K562 (cell line): ENCODE data around the gene TRMT44. TPM values are rescaled to one million over a fixed set of nuclear protein-coding genes. Genes with fewer than 3 reads are reported as not detected.
A peak's percentile ranks its signal among the peaks of the same experiment; 100 is the strongest.

Experiments
- ETV1 ChIP-seq: fragments of 450-650 bp; conservative IDR thresholded peaks from 2 replicates; pipeline ENCODE4 v1.6.1; 2016; ENCODE audit warnings: missing genetic modification characterization, control low read depth, low read depth, missing compliant biosample characterization
- FIP1L1 ChIP-seq: fragments of 200-400 bp; formaldehyde crosslinking; IDR thresholded peaks from 2 replicates; pipeline ENCODE4 v1.6.1; 2018; ENCODE audit warnings: mild to moderate bottlenecking, low read depth, low read length; ENCODE audit not compliant: poor library complexity, severe bottlenecking
- FOXJ2 ChIP-seq: fragments of 200-800 bp; sonication (Bioruptor generic); IDR thresholded peaks from 2 replicates; pipeline ENCODE4 v1.6.1; 2016; ENCODE audit warnings: missing genetic modification characterization, missing compliant biosample characterization
- FOXK1 ChIP-seq: sonication (generic); formaldehyde crosslinking; IDR thresholded peaks from 2 replicates; pipeline ENCODE4 v1.8.0; 2022; ENCODE audit warnings: missing genetic modification reagents, mild to moderate bottlenecking, borderline replicate concordance
- GABPB1 ChIP-seq: sonication (generic); formaldehyde crosslinking; IDR thresholded peaks from 2 replicates; pipeline ENCODE4 v1.8.0; 2022; ENCODE audit warnings: mild to moderate bottlenecking, missing genetic modification reagents
- HEY1 ChIP-seq: fragments of 250-450 bp; sonication (Bioruptor Pico); IDR thresholded peaks from 2 replicates; pipeline ENCODE4 v1.5.0; 2020; ENCODE audit warnings: mild to moderate bottlenecking, moderate library complexity, borderline replicate concordance
- JUND ChIP-seq, 2 experiments: IDR thresholded peaks; 2 replicates in 1 of 2; 3 replicates in 1 of 2; pipeline ENCODE4 v1.6.1; 2011; ENCODE audit warnings: borderline replicate concordance in 2 of 2, low read depth in 2 of 2, low read length in 2 of 2, improper control_type of control experiment in 1 of 2, missing biosample characterization in 1 of 2, missing genetic modification characterization in 1 of 2, missing genetic modification reagents in 1 of 2
- KAT2B ChIP-seq: IDR thresholded peaks from one replicate; pipeline ENCODE4 v1.6.1; 2012; ENCODE audit warnings: low read depth, mild to moderate bottlenecking, control low read depth, inconsistent platforms, low read length, moderate library complexity
- NCOR1 ChIP-seq: fragments of 450-650 bp; IDR thresholded peaks from 2 replicates; pipeline ENCODE4 v1.6.1; 2016; ENCODE audit warnings: mild to moderate bottlenecking, moderate library complexity
- NFIC ChIP-seq: fragments of 450-650 bp; IDR thresholded peaks from 2 replicates; pipeline ENCODE4 v1.6.1; 2017; ENCODE audit warnings: mild to moderate bottlenecking, inconsistent platforms
- NFYB ChIP-seq: IDR thresholded peaks from 2 replicates; pipeline ENCODE4 v1.6.1; 2011; ENCODE audit warnings: mild to moderate bottlenecking, moderate library complexity; ENCODE audit not compliant: insufficient read length; ENCODE audit errors: extremely low read depth
- POLR2B ChIP-seq: fragments of 450-650 bp; IDR thresholded peaks from 2 replicates; pipeline ENCODE4 v1.6.1; 2018; ENCODE audit warnings: low read depth; ENCODE audit not compliant: partially characterized antibody
- PRPF4 ChIP-seq: fragments of 200-400 bp; formaldehyde crosslinking; IDR thresholded peaks from one replicate; pipeline ENCODE4 v1.6.1; 2017; ENCODE audit warnings: low read length, low read depth, mild to moderate bottlenecking; ENCODE audit not compliant: insufficient read depth, poor library complexity, severe bottlenecking
- TRIM28 ChIP-seq: fragments of 450-650 bp; IDR thresholded peaks from 2 replicates; pipeline ENCODE4 v1.6.1; 2017
- ZNF507 ChIP-seq: conservative IDR thresholded peaks from 2 replicates; pipeline ENCODE4 v1.6.1; 2017; ENCODE audit warnings: missing genetic modification characterization, missing compliant biosample characterization
- polyA plus RNA-seq, 8 experiments: library from polyadenylated mRNA; depleted of rRNA in 4 of 8; stranded (reverse) in 5 of 8; unstranded in 3 of 8; fragments of >200 nt; fragmentation: Nextera tagmentation in 2 of 8; fragmentation: Illumina TruSeq in 1 of 8; extraction: Ambion mirVana in 2 of 8; extraction: Trizol in 1 of 8; gene quantifications; 2 replicates each; pipeline versions ENCODE4 v1.2.1 to v1.2.3, GENCODE V29; 2011 to 2014; ENCODE audit warnings: inconsistent platforms in 1 of 8, missing spikeins in 1 of 8
- total RNA-seq, 7 experiments: library from RNA; depleted of rRNA in 6 of 7; stranded (reverse); fragments of >200 nt in 6 of 7; fragmentation: Illumina TruSeq in 2 of 7; extraction: Trizol in 2 of 7; gene quantifications; 2 replicates each; pipeline versions ENCODE4 v1.2.1 to v1.2.3, GENCODE V29; 2011 to 2021; ENCODE audit warnings: low replicate concordance in 1 of 7
- TF ChIP-seq, protein P1 (sequence below): fragments of 250-450 bp; sonication (Bioruptor Pico); IDR thresholded peaks from 2 replicates; pipeline ENCODE4 v1.4.0; 2020; ENCODE audit warnings: mild to moderate bottlenecking, moderate library complexity
- TF ChIP-seq, protein P2 (sequence below), 2 experiments: fragments of 450-650 bp; IDR thresholded peaks; 2 replicates each; pipeline ENCODE4 v1.6.1; 2016; ENCODE audit warnings: mild to moderate bottlenecking in 2 of 2, borderline replicate concordance in 1 of 2, low read depth in 1 of 2, moderate library complexity in 1 of 2

Gene TRMT44
- total and polyA plus RNA-seq, 9 of the 15 experiments (the other 6 are each of a cell fraction or from before 2014, with no cell fraction given): 1.2 to 18.6 (median 10.0) TPM

DNA sequence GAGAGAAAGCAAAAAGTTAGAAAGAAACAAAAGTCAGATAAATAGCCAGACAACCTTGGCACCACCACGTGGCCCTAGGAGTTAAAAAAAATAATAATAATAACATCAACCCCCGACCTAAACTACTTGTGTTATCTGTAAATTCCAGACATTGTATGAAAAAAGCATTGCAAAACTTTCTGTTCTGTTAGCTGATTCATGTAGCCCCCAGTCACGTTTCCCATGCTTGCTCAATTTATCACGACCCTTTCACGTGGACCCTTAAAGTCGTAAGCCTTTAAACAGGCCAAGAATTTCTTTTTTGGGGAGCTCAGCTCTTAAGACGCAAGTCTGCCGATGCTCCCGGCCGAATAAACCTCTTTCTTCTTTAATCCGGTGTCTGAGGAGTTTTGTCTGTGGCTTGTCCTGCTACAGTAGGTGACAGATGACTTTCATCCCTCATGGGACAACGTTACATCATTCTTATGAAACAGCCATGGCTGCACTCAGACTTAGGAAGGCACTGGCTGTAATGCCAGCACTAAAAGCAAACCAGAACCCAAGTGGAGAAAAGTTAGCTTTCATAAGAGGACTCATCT, 574 bp upstream of the TRMT44 start (continued):
- TF ChIP-seq NFYB (no peak), TRIM28 (peak; percentile 85), FIP1L1 (no peak), FOXK1 (peak; percentile 21; the same call in 1 of the 2 replicates), PRPF4 (no peak), FOXJ2 (no peak), POLR2B (no peak), NFIC (no peak), HEY1 (no peak), ZNF507 (tag) (no peak), ETV1 (no peak), NCOR1 (peak; percentile 15; the same call in 1 of the 2 replicates), JUND (IDR thresholded peaks at IDR 0.05; ENCODE audit: borderline replicate concordance, low read depth, low read length) (no peak), JUND (tag; IDR thresholded peaks at IDR 0.05; ENCODE audit: borderline replicate concordance, low read depth, low read length) (peak; percentile 35; the same call in 1 of the 3 replicates), GABPB1 (CRISPR knock-in tag) (no peak), KAT2B (no peak)
- TF ChIP-seq, protein P1, sequence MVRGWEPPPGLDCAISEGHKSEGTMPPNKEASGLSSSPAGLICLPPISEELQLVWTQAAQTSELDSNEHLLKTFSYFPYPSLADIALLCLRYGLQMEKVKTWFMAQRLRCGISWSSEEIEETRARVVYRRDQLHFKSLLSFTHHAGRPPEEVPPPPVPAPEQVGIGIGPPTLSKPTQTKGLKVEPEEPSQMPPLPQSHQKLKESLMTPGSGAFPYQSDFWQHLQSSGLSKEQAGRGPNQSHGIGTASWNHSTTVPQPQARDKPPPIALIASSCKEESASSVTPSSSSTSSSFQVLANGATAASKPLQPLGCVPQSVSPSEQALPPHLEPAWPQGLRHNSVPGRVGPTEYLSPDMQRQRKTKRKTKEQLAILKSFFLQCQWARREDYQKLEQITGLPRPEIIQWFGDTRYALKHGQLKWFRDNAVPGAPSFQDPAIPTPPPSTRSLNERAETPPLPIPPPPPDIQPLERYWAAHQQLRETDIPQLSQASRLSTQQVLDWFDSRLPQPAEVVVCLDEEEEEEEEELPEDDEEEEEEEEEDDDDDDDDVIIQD (CRISPR knock-in tag): no peak
- TF ChIP-seq, protein P2, sequence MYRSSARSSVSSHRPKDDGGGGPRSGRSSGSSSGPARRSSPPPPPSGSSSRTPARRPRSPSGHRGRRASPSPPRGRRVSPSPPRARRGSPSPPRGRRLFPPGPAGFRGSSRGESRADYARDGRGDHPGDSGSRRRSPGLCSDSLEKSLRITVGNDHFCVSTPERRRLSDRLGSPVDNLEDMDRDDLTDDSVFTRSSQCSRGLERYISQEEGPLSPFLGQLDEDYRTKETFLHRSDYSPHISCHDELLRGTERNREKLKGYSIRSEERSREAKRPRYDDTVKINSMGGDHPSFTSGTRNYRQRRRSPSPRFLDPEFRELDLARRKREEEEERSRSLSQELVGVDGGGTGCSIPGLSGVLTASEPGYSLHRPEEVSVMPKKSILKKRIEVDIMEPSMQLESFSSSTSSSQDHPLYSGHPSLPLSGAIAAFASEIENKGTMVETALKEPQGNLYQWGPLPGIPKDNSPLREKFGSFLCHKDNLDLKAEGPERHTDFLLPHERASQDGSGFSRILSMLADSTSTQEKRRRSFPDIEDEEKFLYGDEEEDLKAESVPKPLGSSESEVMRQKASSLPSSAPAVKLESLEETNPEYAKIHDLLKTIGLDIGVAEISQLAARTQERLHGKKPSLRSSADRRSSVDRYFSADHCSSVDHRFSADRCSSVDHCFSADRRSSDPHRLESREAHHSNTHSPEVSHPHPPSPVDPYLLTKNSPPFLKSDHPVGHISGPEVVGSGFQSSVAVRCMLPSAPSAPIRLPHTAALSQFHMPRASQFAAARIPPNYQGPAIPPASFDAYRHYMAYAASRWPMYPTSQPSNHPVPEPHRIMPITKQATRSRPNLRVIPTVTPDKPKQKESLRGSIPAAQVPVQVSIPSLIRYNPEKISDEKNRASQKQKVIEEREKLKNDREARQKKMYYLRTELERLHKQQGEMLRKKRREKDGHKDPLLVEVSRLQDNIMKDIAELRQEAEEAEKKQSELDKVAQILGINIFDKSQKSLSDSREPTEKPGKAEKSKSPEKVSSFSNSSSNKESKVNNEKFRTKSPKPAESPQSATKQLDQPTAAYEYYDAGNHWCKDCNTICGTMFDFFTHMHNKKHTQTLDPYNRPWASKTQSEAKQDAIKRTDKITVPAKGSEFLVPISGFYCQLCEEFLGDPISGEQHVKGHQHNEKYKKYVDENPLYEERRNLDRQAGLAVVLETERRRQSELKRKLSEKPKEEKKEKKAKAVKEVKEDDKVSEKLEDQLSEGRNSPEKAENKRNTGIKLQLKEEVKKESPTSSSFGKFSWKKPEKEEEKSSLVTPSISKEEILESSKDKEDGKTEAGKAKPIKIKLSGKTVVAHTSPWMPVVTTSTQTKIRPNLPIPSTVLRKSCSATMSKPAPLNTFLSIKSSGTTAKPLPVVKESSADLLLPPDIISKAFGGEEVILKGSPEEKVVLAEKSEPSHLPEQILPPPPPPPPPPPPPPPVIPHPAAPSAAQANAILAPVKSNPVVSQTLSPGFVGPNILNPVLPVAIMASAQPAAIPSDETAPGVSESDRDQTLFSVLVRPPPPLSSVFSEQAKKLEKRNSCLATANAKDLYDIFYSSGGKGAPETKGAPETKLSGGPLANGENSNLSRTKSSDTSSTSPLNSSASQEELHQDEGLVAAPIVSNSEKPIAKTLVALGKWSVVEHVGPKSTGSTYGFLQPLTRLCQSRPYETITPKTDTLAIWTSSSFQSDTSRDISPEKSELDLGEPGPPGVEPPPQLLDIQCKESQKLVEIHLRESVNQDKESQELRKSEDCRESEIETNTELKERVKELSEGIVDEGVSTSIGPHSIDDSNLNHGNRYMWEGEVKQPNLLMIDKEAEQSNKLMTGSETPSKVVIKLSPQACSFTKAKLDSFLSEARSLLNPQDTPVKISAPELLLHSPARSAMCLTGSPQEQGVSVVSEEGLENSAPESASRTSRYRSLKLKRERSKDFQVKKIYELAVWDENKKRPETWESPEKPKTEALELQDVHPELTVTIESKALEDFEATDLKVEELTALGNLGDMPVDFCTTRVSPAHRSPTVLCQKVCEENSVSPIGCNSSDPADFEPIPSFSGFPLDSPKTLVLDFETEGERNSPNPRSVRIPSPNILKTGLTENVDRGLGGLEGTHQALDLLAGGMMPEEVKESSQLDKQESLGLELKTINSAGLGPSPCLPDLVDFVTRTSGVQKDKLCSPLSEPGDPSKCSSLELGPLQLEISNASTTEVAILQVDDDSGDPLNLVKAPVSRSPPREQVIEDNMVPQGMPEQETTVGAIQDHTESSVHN (IDR thresholded peaks at IDR 0.05; ENCODE audit: borderline replicate concordance in 1 of 2, low read depth in 1 of 2): 0 out of 4 replicates have a peak, but pooled peaks of 1 of the 2 experiments have one; percentile 44
